ENCODE measurements around the gene PAGE1. TPM values are rescaled to one million over a fixed set of nuclear protein-coding genes. Genes with fewer than 3 reads are reported as not detected.

PAGE1 gene
- total RNA-seq, 1 donor from 2014 or later = not detected

DNA sequence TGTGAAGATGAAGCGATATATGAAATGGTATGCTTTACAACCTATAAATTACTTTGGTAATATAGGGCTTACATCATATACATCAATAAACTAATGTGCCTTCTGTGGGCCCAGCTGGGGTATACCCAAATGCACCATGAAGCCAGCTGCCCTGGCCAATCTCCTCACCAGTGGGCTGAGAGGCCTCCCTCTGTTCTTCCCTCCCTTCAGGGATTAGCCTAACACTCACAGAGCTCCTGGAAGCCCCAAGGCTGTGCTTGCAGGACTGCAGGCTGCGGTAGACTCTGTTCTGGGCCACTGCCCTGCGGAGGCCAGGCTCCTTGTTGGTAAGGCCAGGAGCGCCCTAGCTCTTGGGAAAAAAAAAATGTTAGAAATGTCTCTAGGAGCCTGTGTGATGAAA is 33.9 kb downstream of the PAGE1 start:
- Mint-ChIP-seq H3K4me3 (ENCODE audit: unreplicated experiment) (no peak overlapping the region), H3K27me3 (ENCODE audit: unreplicated experiment) (no peaks in the 10 kb centered on the region), H3K27ac (ENCODE audit: unreplicated experiment) (no peak overlapping the region), H3K9me3 (ENCODE audit: unreplicated experiment) (no peaks in the 10 kb centered on the region), H3K4me1 (ENCODE audit: unreplicated experiment) (no peaks in the 10 kb centered on the region), H3K36me3 (ENCODE audit: low read depth, unreplicated experiment) (no peaks in the 10 kb centered on the region)
- no peak for TF ChIP-seq CTCF (IDR thresholded peaks at IDR 0.05; ENCODE audit: unreplicated experiment)
- DNase-seq (ENCODE audit: low spot score) = no peak

GRCh38 chrX:49659771-49660170 is 36.0 kb downstream of the PAGE1 start:
- DNase-seq (ENCODE audit: low spot score) = no peak

DNA sequence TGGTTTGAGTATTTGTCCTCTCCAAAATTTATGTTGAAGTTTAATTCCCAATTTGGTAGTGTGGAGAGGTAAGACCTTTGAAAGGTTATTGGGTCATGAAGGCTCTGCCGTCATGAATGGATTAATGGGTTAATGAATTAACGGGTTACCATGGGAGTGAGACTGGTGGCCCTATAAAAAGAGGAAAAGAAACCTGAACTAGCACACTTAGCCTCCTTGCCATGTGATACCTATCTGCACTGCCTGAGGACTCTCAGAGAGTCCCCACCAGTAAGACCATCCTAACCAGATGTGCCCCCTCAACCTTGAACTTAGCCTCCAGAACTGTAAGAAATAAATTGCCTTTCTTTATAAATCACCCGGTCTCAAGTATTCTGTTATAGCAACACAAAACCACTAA is 39.3 kb downstream of the PAGE1 start:
- no peak for TF ChIP-seq CTCF (IDR thresholded peaks at IDR 0.05; ENCODE audit: unreplicated experiment)
- DNase-seq (ENCODE audit: low spot score) = no peak
- Mint-ChIP-seq H3K27ac (ENCODE audit: unreplicated experiment) (no peak overlapping the region), H3K4me1 (ENCODE audit: unreplicated experiment) (no peaks in the 10 kb centered on the region), H3K4me3 (ENCODE audit: unreplicated experiment) (no peak overlapping the region), H3K27me3 (ENCODE audit: unreplicated experiment) (no peaks in the 10 kb centered on the region), H3K36me3 (ENCODE audit: low read depth, unreplicated experiment) (no peaks in the 10 kb centered on the region), H3K9me3 (ENCODE audit: unreplicated experiment) (no peaks in the 10 kb centered on the region)

More at GRCh38 chrX:49659771-49660170, 36.0 kb downstream of the PAGE1 start:
- no peak for TF ChIP-seq CTCF (IDR thresholded peaks at IDR 0.05; ENCODE audit: unreplicated experiment)
- H3K4me1 Mint-ChIP-seq (ENCODE audit: unreplicated experiment) = no peaks in the 10 kb centered on the region
- H3K27ac Mint-ChIP-seq (ENCODE audit: unreplicated experiment) = no peak overlapping the region
- H3K4me3 Mint-ChIP-seq (ENCODE audit: unreplicated experiment) = no peak overlapping the region
- H3K9me3 Mint-ChIP-seq (ENCODE audit: unreplicated experiment) = no peaks in the 10 kb centered on the region
- no peaks in the 10 kb centered on the region for H3K36me3 Mint-ChIP-seq (ENCODE audit: low read depth, unreplicated experiment)
- H3K27me3 Mint-ChIP-seq (ENCODE audit: unreplicated experiment) = no peaks in the 10 kb centered on the region

GRCh38 chrX:49644991-49645637 is 50.7 kb downstream of the PAGE1 start:
- H3K36me3 Mint-ChIP-seq (ENCODE audit: low read depth, unreplicated experiment) = no peaks in the 10 kb centered on the region
- no peak for TF ChIP-seq CTCF (IDR thresholded peaks at IDR 0.05; ENCODE audit: unreplicated experiment)
- H3K4me1 Mint-ChIP-seq (ENCODE audit: unreplicated experiment) = no peaks in the 10 kb centered on the region
- no peak overlapping the region for H3K4me3 Mint-ChIP-seq (ENCODE audit: unreplicated experiment)
- no peak for DNase-seq (ENCODE audit: low spot score)
- H3K27ac Mint-ChIP-seq (ENCODE audit: unreplicated experiment) = no peak overlapping the region
- H3K27me3 Mint-ChIP-seq (ENCODE audit: unreplicated experiment) = no peaks in the 10 kb centered on the region
- H3K9me3 Mint-ChIP-seq (ENCODE audit: unreplicated experiment) = no peaks in the 10 kb centered on the region

Other genes starting within 250 kb of the PAGE1 start
- gene GAGE12C, start 163.8 kb downstream of the PAGE1 start, total RNA-seq (ENCODE audit: unreplicated experiment) = not detected
- gene GAGE12D, start 154.3 kb downstream of the PAGE1 start, total RNA-seq (ENCODE audit: unreplicated experiment) = not detected
- gene GAGE12E, start 144.7 kb downstream of the PAGE1 start, total RNA-seq (ENCODE audit: unreplicated experiment) = not detected
- not detected for gene GAGE12F, start 135.1 kb downstream of the PAGE1 start, total RNA-seq (ENCODE audit: unreplicated experiment)
- not detected for gene GAGE12G, start 125.6 kb downstream of the PAGE1 start, total RNA-seq (ENCODE audit: unreplicated experiment)
- not detected for gene GAGE12H, start 116.0 kb downstream of the PAGE1 start, total RNA-seq (ENCODE audit: unreplicated experiment)
- gene GAGE2A, start 106.5 kb downstream of the PAGE1 start, total RNA-seq (ENCODE audit: unreplicated experiment) = not detected
- gene GAGE1, start 97.0 kb downstream of the PAGE1 start, total RNA-seq (ENCODE audit: unreplicated experiment) = not detected
- gene PAGE4, start 133.3 kb upstream of the PAGE1 start, total RNA-seq (ENCODE audit: unreplicated experiment) = not detected
- 6.6 TPM for gene USP27X, start 183.5 kb upstream of the PAGE1 start, total RNA-seq (ENCODE audit: unreplicated experiment)
- gene CLCN5, start 226.6 kb upstream of the PAGE1 start, total RNA-seq (ENCODE audit: unreplicated experiment) = 5.7 TPM